Stomach smooth muscle (tissue), 2 donors: ENCODE measurements around the gene TSKU.

Experiments
- H3K27ac ChIP-seq: one replicate; pipeline ENCODE4 v1.7.0; 2013; ENCODE audit warnings: mild to moderate bottlenecking, low read length, inconsistent platforms
- H3K27me3 ChIP-seq, 2 donors: one replicate each; pipeline ENCODE4 v1.7.0; 2013; ENCODE audit warnings: low read length in 2 of 2; ENCODE audit not compliant: insufficient read depth in 2 of 2, control insufficient read depth in 1 of 2
- H3K36me3 ChIP-seq, 2 donors: one replicate each; pipeline ENCODE4 v1.7.0; 2013; ENCODE audit warnings: low read length in 2 of 2; ENCODE audit not compliant: control insufficient read depth in 2 of 2, insufficient read depth in 2 of 2
- H3K4me1 ChIP-seq: one replicate; pipeline ENCODE4 v1.7.0; 2013; ENCODE audit warnings: low read length; ENCODE audit not compliant: control insufficient read depth, insufficient read depth
- H3K4me3 ChIP-seq, 2 donors: one replicate each; pipeline ENCODE4 v1.7.0; 2013; ENCODE audit warnings: low read length in 2 of 2
- H3K9ac ChIP-seq, 2 donors: one replicate each; pipeline ENCODE4 v1.7.0; 2013; ENCODE audit warnings: low read length in 2 of 2, mild to moderate bottlenecking in 1 of 2
- H3K9me3 ChIP-seq, 2 donors: one replicate each; pipeline ENCODE4 v1.7.0; 2013; ENCODE audit warnings: low read length in 2 of 2; ENCODE audit not compliant: control insufficient read depth in 2 of 2
- donor health status: healthy.
- donor health status: Pancreatic carcinoma.

TSKU gene

GRCh38 chr11:76744186-76745043 is 38.7 kb upstream of the TSKU start:
- no peak overlapping the region for H3K9ac ChIP-seq
- no peaks in the 10 kb centered on the region for H3K4me1 ChIP-seq
- no peak overlapping the region for H3K27ac ChIP-seq

GRCh38 chr11:76745044-76745376 is 38.1 kb upstream of the TSKU start:
- H3K4me3 ChIP-seq: no peak overlapping the region
- no peaks in the 10 kb centered on the region for H3K9me3 ChIP-seq
- no peaks in the 10 kb centered on the region for H3K36me3 ChIP-seq
- no peaks in the 10 kb centered on the region for H3K4me1 ChIP-seq
- no peaks in the 10 kb centered on the region for H3K27me3 ChIP-seq
- H3K9ac ChIP-seq: no peak overlapping the region
- no peak overlapping the region for H3K27ac ChIP-seq

More at GRCh38 chr11:76744186-76745043, 38.7 kb upstream of the TSKU start:
- Histone ChIP-seq H3K9me3 (no peaks in the 10 kb centered on the region), H3K4me3 (no peak overlapping the region), H3K27me3 (no peaks in the 10 kb centered on the region), H3K36me3 (no peaks in the 10 kb centered on the region)

- no peak overlapping the region for H3K9ac ChIP-seq
- H3K4me3 ChIP-seq: no peak overlapping the region
- no peaks in the 10 kb centered on the region for H3K4me1 ChIP-seq
- no peaks in the 10 kb centered on the region for H3K27me3 ChIP-seq
- H3K27ac ChIP-seq: no peak overlapping the region
- no peaks in the 10 kb centered on the region for H3K36me3 ChIP-seq
- no peaks in the 10 kb centered on the region for H3K9me3 ChIP-seq
Measured at GRCh38 chr11:76745561-76746207, 37.5 kb upstream of the TSKU start.

- Histone ChIP-seq H3K4me1 (peaks cover 4% of the 10 kb centered on the region), H3K36me3 (no peaks in the 10 kb centered on the region), H3K9ac (no peak overlapping the region), H3K9me3 (no peaks in the 10 kb centered on the region), H3K27ac (no peak overlapping the region), H3K4me3 (no peak overlapping the region), H3K27me3 (no peaks in the 10 kb centered on the region)
Measured at GRCh38 chr11:76747153-76747914, 35.8 kb upstream of the TSKU start.

GRCh38 chr11:76747915-76748860 is 35.0 kb upstream of the TSKU start:
- H3K4me3 ChIP-seq: no peak overlapping the region
- no peak overlapping the region for H3K9ac ChIP-seq
- H3K36me3 ChIP-seq: no peaks in the 10 kb centered on the region
- H3K4me1 ChIP-seq: peaks cover 12% of the 10 kb centered on the region
- no peaks in the 10 kb centered on the region for H3K9me3 ChIP-seq
- H3K27me3 ChIP-seq: no peaks in the 10 kb centered on the region
- H3K27ac ChIP-seq: no peak overlapping the region

GRCh38 chr11:76748948-76749347 is 34.2 kb upstream of the TSKU start:
- H3K27me3 ChIP-seq: no peaks in the 10 kb centered on the region
- no peak overlapping the region for H3K4me3 ChIP-seq
- no peaks in the 10 kb centered on the region for H3K9me3 ChIP-seq
- peaks cover 15% of the 10 kb centered on the region for H3K4me1 ChIP-seq
- no peak overlapping the region for H3K27ac ChIP-seq
- H3K9ac ChIP-seq: no peak overlapping the region
- no peaks in the 10 kb centered on the region for H3K36me3 ChIP-seq

- H3K4me3 ChIP-seq: no peak overlapping the region
- peaks cover 15% of the 10 kb centered on the region for H3K4me1 ChIP-seq
- H3K9me3 ChIP-seq: no peaks in the 10 kb centered on the region
Measured at GRCh38 chr11:76750067-76750466, 33.1 kb upstream of the TSKU start.

GRCh38 chr11:76750746-76751145 is 32.4 kb upstream of the TSKU start:
- no peaks in the 10 kb centered on the region for H3K27me3 ChIP-seq
- no peak overlapping the region for H3K27ac ChIP-seq
- no peak overlapping the region for H3K4me3 ChIP-seq
- H3K9me3 ChIP-seq: no peaks in the 10 kb centered on the region
- no peak overlapping the region for H3K9ac ChIP-seq
- H3K4me1 ChIP-seq: peaks cover 15% of the 10 kb centered on the region
- H3K36me3 ChIP-seq: no peaks in the 10 kb centered on the region

More at GRCh38 chr11:76750067-76750466, 33.1 kb upstream of the TSKU start:
- Histone ChIP-seq H3K27me3 (no peaks in the 10 kb centered on the region), H3K36me3 (no peaks in the 10 kb centered on the region), H3K9ac (no peak overlapping the region), H3K27ac (no peak overlapping the region)

- Histone ChIP-seq H3K36me3 (no peaks in the 10 kb centered on the region), H3K4me3 (peak overlapping the region in 1 of 2 donors; percentile 35), H3K9me3 (no peaks in the 10 kb centered on the region), H3K27ac (peak overlapping the region; percentile 49), H3K9ac (peak overlapping the region in 1 of 2 donors; percentile 42), H3K27me3 (no peaks in the 10 kb centered on the region), H3K4me1 (peaks cover 15% of the 10 kb centered on the region)
Measured at GRCh38 chr11:76752321-76753143, 30.6 kb upstream of the TSKU start.
